Measurements from ENCODE around the gene MOB2.
"Not testable (repeated sequence)": the region's sequence is repeated elsewhere in the genome, so short reads cannot be mapped to it uniquely, and the experiment has no call there.

MOB2 gene

DNA sequence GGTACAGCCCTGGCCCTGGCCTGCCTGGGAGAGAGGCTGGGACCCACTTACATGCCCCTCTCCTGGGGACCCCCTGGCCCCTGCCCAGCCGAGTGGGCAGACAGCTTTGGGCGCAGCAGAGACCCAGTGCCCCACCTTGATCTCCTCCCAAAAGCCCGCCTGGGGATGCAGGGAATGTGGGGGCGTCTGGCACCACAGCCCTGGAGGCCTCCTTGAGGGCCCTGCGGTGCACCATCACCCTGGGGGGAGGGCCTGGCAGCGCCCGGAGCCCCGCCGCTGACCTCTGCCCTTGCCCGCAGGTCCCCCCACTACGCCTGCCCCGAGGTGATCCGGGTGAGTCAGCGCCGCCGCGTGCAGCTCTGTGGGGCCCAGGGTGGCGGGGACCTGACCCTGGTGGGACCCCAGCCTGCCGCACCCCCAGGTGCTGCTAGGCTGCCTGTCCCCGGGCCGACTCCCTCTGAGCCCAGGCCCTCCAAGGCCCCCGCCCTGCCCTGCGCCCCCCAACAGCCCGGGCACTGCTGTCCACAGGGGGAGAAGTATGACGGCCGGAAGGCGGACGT, 43.7 kb downstream of the MOB2 start:
- DNase-seq (ENCODE audit: low read depth in 3 of 3), result no peak

DNA sequence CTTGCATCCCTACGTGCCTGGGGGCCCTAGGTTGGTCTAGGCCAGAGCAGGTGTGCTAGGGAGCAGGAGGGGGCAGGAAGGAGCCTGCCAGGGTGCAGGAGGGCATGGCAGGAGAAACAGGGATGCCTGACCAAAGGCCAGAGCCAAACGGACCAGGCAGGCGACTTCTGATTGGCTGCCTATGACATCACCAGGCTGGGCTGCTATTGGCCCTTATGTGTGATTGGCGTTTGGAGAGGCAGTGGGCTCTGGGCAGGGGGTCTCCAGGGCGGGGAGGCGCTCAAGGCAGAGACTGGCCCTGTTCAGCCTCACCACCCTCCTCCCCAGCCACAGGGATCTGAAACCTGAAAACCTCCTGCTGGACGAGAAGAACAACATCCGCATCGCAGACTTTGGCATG, 44.4 kb downstream of the MOB2 start:
- no peak for DNase-seq (ENCODE audit: low read depth in 3 of 3)

- DNase-seq (ENCODE audit: low read depth in 3 of 3), result no peak
Measured at GRCh38 chr11:1440496-1440895, 46.1 kb downstream of the MOB2 start.

DNA sequence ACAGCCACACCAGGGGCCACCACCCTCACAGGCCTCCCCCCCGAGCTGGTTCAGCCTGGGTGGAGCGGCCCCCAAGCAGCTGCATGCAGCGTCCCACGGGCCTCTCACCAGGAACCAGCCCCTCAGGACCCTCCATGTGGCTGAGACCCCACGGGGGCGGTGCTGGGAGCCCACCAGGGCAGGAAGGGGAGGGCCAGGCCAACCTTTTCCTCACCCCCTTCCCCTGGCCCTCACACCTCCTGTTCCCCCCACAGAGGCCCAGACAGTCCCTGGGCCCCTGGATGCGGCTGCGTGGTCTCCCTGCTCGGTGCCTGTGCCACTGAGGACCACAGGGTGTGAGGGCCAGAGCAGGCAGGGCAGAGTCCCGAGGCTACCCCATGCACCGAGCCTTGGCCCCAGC, 46.5 kb downstream of the MOB2 start:
- no peak for DNase-seq (ENCODE audit: low read depth in 3 of 3)

- no peak for DNase-seq (ENCODE audit: low read depth in 3 of 3)
Measured at GRCh38 chr11:1439341-1439740, 47.2 kb downstream of the MOB2 start.

DNA sequence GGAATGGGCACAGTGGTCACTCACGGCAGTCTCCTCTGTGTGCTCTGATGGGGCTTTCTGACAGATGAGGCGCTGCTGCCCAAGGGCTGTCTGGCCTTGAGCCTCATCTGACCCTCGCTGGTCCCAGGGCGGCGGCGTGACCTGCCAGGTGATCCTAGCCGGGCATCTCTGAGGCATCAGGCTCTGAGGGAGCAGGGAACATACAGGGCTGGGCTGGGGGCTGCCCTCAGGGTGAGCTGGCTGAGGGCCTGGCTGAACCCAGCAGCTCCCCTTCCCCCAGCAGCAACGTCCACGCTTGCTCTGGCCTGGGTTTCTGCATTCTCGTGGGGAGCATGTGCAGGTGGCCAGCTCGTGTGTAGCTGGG, 47.6 kb downstream of the MOB2 start:
- no peak for DNase-seq (ENCODE audit: low read depth in 3 of 3)

- no peak for DNase-seq (ENCODE audit: low read depth in 3 of 3)
Measured at GRCh38 chr11:1438261-1438966, 48.2 kb downstream of the MOB2 start.

DNA sequence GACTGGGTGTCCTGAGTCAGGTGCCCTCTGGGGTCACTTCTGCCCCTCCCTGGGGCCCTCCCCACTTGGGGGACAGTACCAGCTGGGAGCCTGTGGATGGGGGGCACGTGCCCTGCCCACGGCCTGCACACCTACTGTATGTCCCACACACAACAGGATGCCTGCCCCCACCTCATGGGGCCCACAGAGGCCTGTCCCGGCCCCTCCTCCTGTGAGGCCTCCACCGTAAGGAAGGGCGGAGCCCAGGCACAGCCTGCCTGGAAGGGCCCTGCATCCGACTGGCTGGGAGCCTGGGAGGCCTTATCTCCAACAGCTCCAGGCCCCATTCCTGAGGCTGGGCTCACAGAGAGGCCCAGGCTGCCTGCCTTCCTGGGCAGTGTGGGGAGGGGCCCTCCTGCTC, 49.1 kb downstream of the MOB2 start:
- DNase-seq (ENCODE audit: low read depth in 3 of 3), result no peak

GRCh38 chr11:1436468-1437039, 50.0 kb downstream of the MOB2 start:
- DNase-seq (ENCODE audit: low read depth in 3 of 3), result no peak

GRCh38 chr11:1435820-1436467, 50.6 kb downstream of the MOB2 start:
- DNase-seq (ENCODE audit: low read depth in 3 of 3), result no peak

DNA sequence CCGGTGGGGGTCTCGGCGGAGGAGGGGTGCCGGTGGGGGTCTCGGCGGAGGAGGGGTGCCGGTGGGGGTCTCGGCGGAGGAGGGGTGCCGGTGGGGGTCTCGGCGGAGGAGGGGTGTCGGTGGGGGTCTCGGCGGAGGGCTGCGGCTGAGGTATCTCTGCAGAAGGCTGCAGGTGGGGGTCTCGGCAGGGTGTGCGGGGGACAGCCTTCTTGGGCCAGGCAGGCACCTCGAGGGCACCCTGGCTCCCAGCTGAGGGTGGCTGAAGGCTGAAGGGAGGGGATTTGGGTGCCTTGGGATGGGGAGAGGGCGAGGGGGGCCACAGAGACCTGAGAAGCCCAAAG, 51.1 kb downstream of the MOB2 start:
- DNase-seq (ENCODE audit: low read depth in 3 of 3), result not testable (repeated sequence)

GRCh38 chr11:1433977-1434640, 52.5 kb downstream of the MOB2 start:
- no peak for DNase-seq (ENCODE audit: low read depth in 3 of 3)

GRCh38 chr11:1433568-1433967, 53.0 kb downstream of the MOB2 start:
- no peak for DNase-seq (ENCODE audit: low read depth in 3 of 3)

GRCh38 chr11:1428762-1429316, 57.7 kb downstream of the MOB2 start:
- no peak for DNase-seq (ENCODE audit: low read depth in 3 of 3)

GRCh38 chr11:1425439-1425838, 61.1 kb downstream of the MOB2 start:
- no peak for DNase-seq (ENCODE audit: low read depth in 3 of 3)

- no peak for DNase-seq (ENCODE audit: low read depth in 3 of 3)
Measured at GRCh38 chr11:1425006-1425405, 61.6 kb downstream of the MOB2 start.

- not testable (repeated sequence) for DNase-seq (ENCODE audit: low read depth in 3 of 3)
Measured at GRCh38 chr11:1423406-1423805, 63.2 kb downstream of the MOB2 start.

GRCh38 chr11:1422981-1423380, 63.6 kb downstream of the MOB2 start:
- no peak for DNase-seq (ENCODE audit: low read depth in 3 of 3)

- DNase-seq (ENCODE audit: low read depth in 3 of 3), result no peak
Measured at GRCh38 chr11:1422481-1422880, 64.1 kb downstream of the MOB2 start.

DNA sequence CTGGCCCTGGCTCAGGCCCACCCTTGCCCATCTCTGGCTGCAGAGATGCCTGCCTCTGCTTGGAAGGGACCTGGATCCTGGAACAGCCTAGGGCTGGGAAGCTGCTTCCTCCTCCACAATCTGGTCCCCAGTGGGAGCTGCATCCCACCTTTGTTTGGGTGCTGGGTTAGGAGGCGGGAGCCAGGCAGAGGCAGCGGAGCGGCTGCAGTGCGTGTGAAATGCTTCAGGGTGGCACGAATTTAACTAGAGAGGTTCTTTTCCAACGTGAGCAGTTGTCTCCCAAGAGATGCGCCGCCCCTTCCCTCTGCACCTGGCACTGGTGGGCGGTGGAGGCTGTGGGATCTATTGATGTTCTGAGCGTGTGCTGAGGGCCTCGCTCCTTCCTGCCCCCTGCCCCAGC, 65.3 kb downstream of the MOB2 start:
- no peak for DNase-seq (ENCODE audit: low read depth in 3 of 3)

DNA sequence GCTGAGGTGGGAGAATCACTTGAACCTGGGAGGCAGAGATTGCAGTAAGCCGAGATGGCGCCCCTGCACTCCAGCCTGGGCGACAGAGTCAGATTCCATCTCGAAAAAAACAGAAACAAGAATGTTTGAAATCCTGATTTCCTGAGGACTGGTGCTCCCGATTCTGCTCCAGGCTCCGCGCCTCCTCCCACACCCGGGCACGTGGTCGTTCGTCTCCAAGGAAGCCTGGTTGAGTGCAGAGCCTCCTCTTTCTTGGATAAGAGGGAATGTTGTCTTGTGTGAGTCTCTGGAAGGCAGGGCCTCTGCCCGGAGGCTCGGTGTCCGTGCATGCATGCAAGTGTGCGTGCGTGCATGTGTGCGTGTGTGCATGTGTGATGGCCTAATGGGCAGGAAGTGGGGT, 66.8 kb downstream of the MOB2 start:
- DNase-seq (ENCODE audit: low read depth in 3 of 3), result no peak
